IPS DF 6.9 (cell line): ENCODE measurements around the gene PHACTR4.
"Not testable (repeated sequence)": the region's sequence is repeated elsewhere in the genome, so short reads cannot be mapped to it uniquely, and the experiment has no call there.

ENCODE experiments used
- DNase-seq: peaks from one replicate; pipeline ENCODE4 v3.0.0-alpha.2; 2013; ENCODE audit warnings: low read depth, low spot score
- H3K27ac ChIP-seq: one replicate; pipeline ENCODE4 v1.5.1; 2013; ENCODE audit warnings: low read length, control low read depth
- H3K27me3 ChIP-seq: 2 replicates; pipeline ENCODE4 v1.6.1; 2013; ENCODE audit warnings: mild to moderate bottlenecking, low read length; ENCODE audit not compliant: control insufficient read depth, insufficient read depth
- H3K36me3 ChIP-seq: 2 replicates; pipeline ENCODE4 v1.6.1; 2013; ENCODE audit warnings: low read length; ENCODE audit not compliant: control insufficient read depth, insufficient read depth
- H3K4me1 ChIP-seq: 2 replicates; pipeline ENCODE4 v1.6.1; 2013; ENCODE audit warnings: low read length; ENCODE audit not compliant: control insufficient read depth, insufficient read depth
- H3K4me3 ChIP-seq: 2 replicates; pipeline ENCODE4 v1.5.1; 2013; ENCODE audit warnings: mild to moderate bottlenecking, low read length
- H3K9me3 ChIP-seq: 2 replicates; pipeline ENCODE4 v1.6.1; 2013; ENCODE audit warnings: low read length, inconsistent platforms; ENCODE audit not compliant: control insufficient read depth, insufficient read depth
- WGBS: extraction: QIAGEN DNeasy Blood & Tissue Kit; methylation state at CpG from one replicate; pipeline ENCODE4 v1.1.7; 2013; ENCODE audit warnings: mixed read lengths, missing lambda C conversion rate; ENCODE audit not compliant: insufficient read length, insufficient coverage; 5-methylcytosine and 5-hydroxymethylcytosine counted together

Gene PHACTR4

GRCh38 chr1:28428012-28428411, 58.5 kb downstream of the PHACTR4 start:
- no peak for DNase-seq
- WGBS = no CpG with 5 or more reads among the region's 1 CpG
- H3K27ac ChIP-seq = no peak overlapping the region

GRCh38 chr1:28428990-28429520, 59.5 kb downstream of the PHACTR4 start:
- H3K4me1 ChIP-seq = no peaks in the 10 kb centered on the region
- no peaks in the 10 kb centered on the region for H3K9me3 ChIP-seq
- WGBS = no CpG with 5 or more reads among the region's 6 CpGs
- H3K27me3 ChIP-seq = no peaks in the 10 kb centered on the region
- no peak for DNase-seq
- no peak overlapping the region for H3K4me3 ChIP-seq
- no peak overlapping the region for H3K27ac ChIP-seq
- no peaks in the 10 kb centered on the region for H3K36me3 ChIP-seq

More at GRCh38 chr1:28428012-28428411, 58.5 kb downstream of the PHACTR4 start:
- Histone ChIP-seq H3K27me3 (no peaks in the 10 kb centered on the region), H3K4me3 (no peak overlapping the region), H3K9me3 (no peaks in the 10 kb centered on the region), H3K4me1 (no peaks in the 10 kb centered on the region), H3K36me3 (no peaks in the 10 kb centered on the region)

DNA sequence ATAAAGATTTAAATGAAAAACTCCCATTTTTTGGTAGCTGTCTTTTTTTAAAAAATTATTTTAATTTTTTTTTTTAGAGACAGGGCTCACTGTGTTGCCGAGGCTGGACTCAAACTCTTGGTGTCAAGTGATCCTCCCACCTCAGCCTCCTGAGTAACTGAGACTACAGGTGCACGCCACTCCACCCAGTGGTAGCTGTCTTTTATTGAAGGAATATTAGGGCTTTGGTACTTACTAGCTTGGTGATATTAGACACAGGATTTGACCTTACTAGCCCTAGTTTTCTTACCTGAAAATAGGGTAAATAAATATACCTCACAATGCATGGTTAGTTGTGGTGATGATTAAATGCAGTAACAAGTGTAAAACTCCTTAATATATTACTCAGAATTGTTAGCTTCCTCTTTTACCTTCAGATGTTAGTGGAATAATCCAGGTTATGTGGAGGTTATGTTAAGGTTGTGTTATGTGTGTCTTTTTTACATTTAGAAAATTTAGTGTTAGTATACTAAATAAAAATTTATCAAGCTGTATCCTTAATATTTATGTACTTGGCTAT, 66.8 kb downstream of the PHACTR4 start:
- no peak overlapping the region for H3K27ac ChIP-seq

GRCh38 chr1:28437264-28437923, 67.9 kb downstream of the PHACTR4 start:
- Histone ChIP-seq H3K27ac (no peak overlapping the region), H3K9me3 (no peaks in the 10 kb centered on the region), H3K4me1 (no peaks in the 10 kb centered on the region), H3K36me3 (no peaks in the 10 kb centered on the region), H3K4me3 (no peak overlapping the region), H3K27me3 (no peaks in the 10 kb centered on the region)
- WGBS = no CpG with 5 or more reads among the region's 3 CpGs
- no peak for DNase-seq

More for the DNA sequence above, 66.8 kb downstream of the PHACTR4 start:
- Histone ChIP-seq H3K4me3 (no peak overlapping the region), H3K9me3 (no peaks in the 10 kb centered on the region), H3K36me3 (no peaks in the 10 kb centered on the region), H3K27me3 (no peaks in the 10 kb centered on the region), H3K4me1 (no peaks in the 10 kb centered on the region)
- WGBS = no CpG with 5 or more reads among the region's 2 CpGs
- no peak for DNase-seq

- Histone ChIP-seq H3K27ac (no peak overlapping the region), H3K9me3 (no peaks in the 10 kb centered on the region), H3K4me3 (no peak overlapping the region), H3K27me3 (no peaks in the 10 kb centered on the region), H3K36me3 (no peaks in the 10 kb centered on the region), H3K4me1 (no peaks in the 10 kb centered on the region)
- WGBS = 100% methylated on average over 1 of the region's 10 CpGs
- DNase-seq = no peak
Measured at GRCh38 chr1:28437924-28438699, 68.6 kb downstream of the PHACTR4 start.

- no peak for DNase-seq
- no peaks in the 10 kb centered on the region for H3K4me1 ChIP-seq
- no peak overlapping the region for H3K4me3 ChIP-seq
- no peaks in the 10 kb centered on the region for H3K27me3 ChIP-seq
- H3K27ac ChIP-seq = no peak overlapping the region
- H3K9me3 ChIP-seq = no peaks in the 10 kb centered on the region
- no peaks in the 10 kb centered on the region for H3K36me3 ChIP-seq
Measured at GRCh38 chr1:28439320-28439719, 69.8 kb downstream of the PHACTR4 start.

- H3K36me3 ChIP-seq = no peaks in the 10 kb centered on the region
- no peak overlapping the region for H3K27ac ChIP-seq
- no peaks in the 10 kb centered on the region for H3K27me3 ChIP-seq
- no peak for DNase-seq
- H3K4me1 ChIP-seq = no peaks in the 10 kb centered on the region
- no CpG with 5 or more reads among the region's 4 CpGs for WGBS
- no peaks in the 10 kb centered on the region for H3K9me3 ChIP-seq
- H3K4me3 ChIP-seq = no peak overlapping the region
Measured at GRCh38 chr1:28441674-28442073, 72.1 kb downstream of the PHACTR4 start.

- Histone ChIP-seq H3K27me3 (no peaks in the 10 kb centered on the region), H3K36me3 (no peaks in the 10 kb centered on the region), H3K9me3 (no peaks in the 10 kb centered on the region), H3K4me3 (no peak overlapping the region), H3K4me1 (no peaks in the 10 kb centered on the region), H3K27ac (no peak overlapping the region)
- no CpG with 5 or more reads among the region's 3 CpGs for WGBS
- DNase-seq = no peak
Measured at GRCh38 chr1:28443550-28443949, 74.0 kb downstream of the PHACTR4 start.

DNA sequence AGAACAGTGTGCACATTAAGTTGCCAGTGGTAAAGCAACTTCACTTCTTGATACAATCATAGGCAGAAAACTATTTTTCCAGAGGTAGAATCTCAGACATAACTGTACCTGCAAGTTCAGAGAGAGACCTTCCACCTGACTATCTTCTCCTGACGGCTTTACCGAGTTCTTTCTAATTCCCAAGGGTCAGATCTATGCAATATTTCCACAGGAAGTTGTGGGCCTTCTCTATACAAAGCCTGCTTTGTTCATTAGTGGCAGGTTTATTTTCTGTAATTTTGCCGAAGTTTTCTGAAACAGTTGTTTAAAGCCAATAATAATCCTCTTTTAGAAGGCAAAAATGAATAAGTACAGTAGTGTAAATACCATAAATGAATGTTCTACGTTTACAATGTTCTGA, 78.1 kb downstream of the PHACTR4 start:
- no peaks in the 10 kb centered on the region for H3K9me3 ChIP-seq
- no peak overlapping the region for H3K27ac ChIP-seq
- no CpG with 5 or more reads among the region's 4 CpGs for WGBS

GRCh38 chr1:28448094-28448611, 78.6 kb downstream of the PHACTR4 start:
- H3K4me3 ChIP-seq, H3K4me1 ChIP-seq, DNase-seq, H3K9me3 ChIP-seq, H3K27me3 ChIP-seq, H3K36me3 ChIP-seq, H3K27ac ChIP-seq: not testable (repeated sequence)
- no CpG with 5 or more reads among the region's 8 CpGs for WGBS

More for the DNA sequence above, 78.1 kb downstream of the PHACTR4 start:
- no peaks in the 10 kb centered on the region for H3K27me3 ChIP-seq
- H3K4me3 ChIP-seq = no peak overlapping the region
- no peak for DNase-seq
- H3K4me1 ChIP-seq = no peaks in the 10 kb centered on the region
- H3K36me3 ChIP-seq = no peaks in the 10 kb centered on the region
